ENCODE data around the gene ZNF470.

DNA sequence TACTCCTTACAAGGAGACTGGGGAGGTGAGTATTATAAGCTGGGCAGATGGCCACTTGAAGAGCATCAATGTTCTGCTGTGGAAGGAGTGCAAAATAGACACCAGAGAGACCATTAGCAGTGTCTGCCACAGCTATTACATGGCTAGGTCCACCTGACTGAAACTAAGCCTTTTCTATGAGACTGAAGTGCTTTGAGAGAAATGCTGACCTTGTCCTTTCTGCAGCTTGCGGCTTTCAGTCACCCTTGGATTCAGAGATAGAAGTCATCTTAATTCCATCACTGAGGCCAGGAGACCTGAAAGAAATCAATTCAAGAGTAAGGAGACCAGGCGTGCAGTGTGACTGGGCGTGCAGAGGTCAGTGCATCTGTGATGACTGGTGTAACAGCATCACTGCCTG is 29.8 kb upstream of the ZNF470 start:
- TF ChIP-seq FOXP2 (optimal IDR thresholded peaks at IDR 0.05; ENCODE audit: borderline replicate concordance, extremely low read depth, extremely low read length, insufficient read depth) = no peak
- TF ChIP-seq, protein P1, sequence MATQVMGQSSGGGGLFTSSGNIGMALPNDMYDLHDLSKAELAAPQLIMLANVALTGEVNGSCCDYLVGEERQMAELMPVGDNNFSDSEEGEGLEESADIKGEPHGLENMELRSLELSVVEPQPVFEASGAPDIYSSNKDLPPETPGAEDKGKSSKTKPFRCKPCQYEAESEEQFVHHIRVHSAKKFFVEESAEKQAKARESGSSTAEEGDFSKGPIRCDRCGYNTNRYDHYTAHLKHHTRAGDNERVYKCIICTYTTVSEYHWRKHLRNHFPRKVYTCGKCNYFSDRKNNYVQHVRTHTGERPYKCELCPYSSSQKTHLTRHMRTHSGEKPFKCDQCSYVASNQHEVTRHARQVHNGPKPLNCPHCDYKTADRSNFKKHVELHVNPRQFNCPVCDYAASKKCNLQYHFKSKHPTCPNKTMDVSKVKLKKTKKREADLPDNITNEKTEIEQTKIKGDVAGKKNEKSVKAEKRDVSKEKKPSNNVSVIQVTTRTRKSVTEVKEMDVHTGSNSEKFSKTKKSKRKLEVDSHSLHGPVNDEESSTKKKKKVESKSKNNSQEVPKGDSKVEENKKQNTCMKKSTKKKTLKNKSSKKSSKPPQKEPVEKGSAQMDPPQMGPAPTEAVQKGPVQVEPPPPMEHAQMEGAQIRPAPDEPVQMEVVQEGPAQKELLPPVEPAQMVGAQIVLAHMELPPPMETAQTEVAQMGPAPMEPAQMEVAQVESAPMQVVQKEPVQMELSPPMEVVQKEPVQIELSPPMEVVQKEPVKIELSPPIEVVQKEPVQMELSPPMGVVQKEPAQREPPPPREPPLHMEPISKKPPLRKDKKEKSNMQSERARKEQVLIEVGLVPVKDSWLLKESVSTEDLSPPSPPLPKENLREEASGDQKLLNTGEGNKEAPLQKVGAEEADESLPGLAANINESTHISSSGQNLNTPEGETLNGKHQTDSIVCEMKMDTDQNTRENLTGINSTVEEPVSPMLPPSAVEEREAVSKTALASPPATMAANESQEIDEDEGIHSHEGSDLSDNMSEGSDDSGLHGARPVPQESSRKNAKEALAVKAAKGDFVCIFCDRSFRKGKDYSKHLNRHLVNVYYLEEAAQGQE (IDR thresholded peaks at IDR 0.05; ENCODE audit: insufficient read depth in 1 of 2, low read depth in 2 of 2, low read length in 2 of 2) = no peak
- TF ChIP-seq POLR2AphosphoS5 (IDR thresholded peaks at IDR 0.05; ENCODE audit: low read depth, low read length) = no peak
- no peak for TF ChIP-seq SIN3A (IDR thresholded peaks at IDR 0.05; ENCODE audit: borderline replicate concordance, insufficient read depth, low read length)
